HG03521 (cell line): ENCODE results near the gene DVL1.

Experiments
- ATAC-seq: cut with Tn5 transposase; IDR thresholded peaks from one replicate; pipeline ENCODE4 v1.9.1; 2021; ENCODE audit warnings: mild to moderate bottlenecking, moderate library complexity; ENCODE audit not compliant: unreplicated experiment

The DVL1 gene

GRCh38 chr1:1312450-1313314 lies 36.5 kb downstream of the DVL1 start:
- ATAC-seq: no peak

GRCh38 chr1:1311107-1312104 lies 37.8 kb downstream of the DVL1 start:
- no peak for ATAC-seq

GRCh38 chr1:1310476-1311053 lies 38.7 kb downstream of the DVL1 start:
- ATAC-seq: no peak

GRCh38 chr1:1310109-1310385 lies 39.2 kb downstream of the DVL1 start:
- no peak for ATAC-seq

- no peak for ATAC-seq
These were observed 39.7 kb downstream of the DVL1 start for GRCh38 chr1:1309251-1310108.

GRCh38 chr1:1308756-1309250 lies 40.4 kb downstream of the DVL1 start:
- ATAC-seq: no peak

- peak; percentile 64 for ATAC-seq
These were observed 41.1 kb downstream of the DVL1 start, which contains the start of the genes ACAP3 and PUSL1 for GRCh38 chr1:1307923-1308755. ACAP3 (minus strand) TSS chr1:1307930; CDS start chr1:1307815, 115 bp downstream. PUSL1 (plus strand) TSS chr1:1308597; CDS start chr1:1308644, 47 bp downstream.

- ATAC-seq: peak; percentile 2
These were observed 41.8 kb downstream of the DVL1 start for GRCh38 chr1:1307261-1307922.

- no peak for ATAC-seq
These were observed 42.5 kb downstream of the DVL1 start for GRCh38 chr1:1306661-1307260.

GRCh38 chr1:1306070-1306660 lies 43.1 kb downstream of the DVL1 start:
- no peak for ATAC-seq

- no peak for ATAC-seq
These were observed 43.7 kb downstream of the DVL1 start for GRCh38 chr1:1305300-1306069.

GRCh38 chr1:1304331-1305299 lies 44.6 kb downstream of the DVL1 start:
- no peak for ATAC-seq

- ATAC-seq: no peak
These were observed 45.5 kb downstream of the DVL1 start for GRCh38 chr1:1303736-1304135.

GRCh38 chr1:1302951-1303509 lies 46.2 kb downstream of the DVL1 start:
- no peak for ATAC-seq

GRCh38 chr1:1302006-1302430 lies 47.2 kb downstream of the DVL1 start:
- no peak for ATAC-seq

GRCh38 chr1:1300352-1300739 lies 48.9 kb downstream of the DVL1 start:
- no peak for ATAC-seq
